ENCODE data around the gene PRDM13.

Gene PRDM13

DNA sequence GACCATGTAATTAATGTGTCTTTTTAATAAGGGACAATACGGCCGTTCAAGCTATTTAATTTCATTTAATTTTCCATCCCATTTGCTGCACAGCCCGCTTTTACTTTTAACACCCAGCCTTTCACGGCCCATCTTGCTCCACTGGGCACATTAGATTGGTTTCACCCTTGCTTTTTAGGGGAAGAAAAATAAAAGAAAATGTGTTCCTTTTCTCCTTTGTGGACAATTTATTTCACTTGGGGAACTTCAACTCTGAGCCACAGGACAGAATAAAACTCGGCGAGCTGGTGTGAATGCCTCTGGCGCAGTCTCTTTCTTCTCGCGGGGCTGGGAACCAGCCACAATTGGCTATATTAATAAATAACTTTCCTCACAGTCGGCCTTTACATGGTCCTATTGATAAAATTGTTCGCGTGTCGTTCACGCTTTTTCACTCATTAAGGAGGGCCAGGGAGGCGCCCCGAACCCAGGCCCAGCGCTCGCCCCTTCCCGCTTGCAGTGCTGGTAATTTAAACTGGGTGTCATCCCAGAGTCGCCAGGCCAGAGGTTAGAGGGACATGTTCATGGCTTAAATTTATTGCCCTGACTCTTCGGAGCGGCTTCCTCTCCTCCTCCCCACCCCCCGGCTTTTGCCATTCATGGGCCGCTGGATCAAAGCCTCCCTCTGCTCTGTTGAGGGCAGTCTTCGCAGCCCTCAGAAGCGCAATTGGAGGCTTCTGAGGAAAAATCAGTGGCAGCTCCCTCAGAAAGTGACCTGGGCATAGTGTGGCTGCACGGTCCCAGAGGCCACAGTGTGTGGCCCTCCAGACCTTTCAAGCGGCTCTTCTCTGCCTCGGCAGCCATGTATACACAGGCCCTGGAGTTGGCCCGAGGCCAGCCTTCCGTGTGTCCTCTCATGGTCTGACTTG lies 2.2 kb upstream of the PRDM13 start:
- no peak overlapping the region for H3K4me3 ChIP-seq (ENCODE audit: insufficient read depth, low read depth, low read length)

GRCh38 chr6:99605074-99605734 lies 1.4 kb upstream of the PRDM13 start:
- peaks cover 9% of the 10 kb centered on the region for H3K4me1 ChIP-seq (ENCODE audit: control insufficient read depth, insufficient read depth, low read length)
- no peaks in the 10 kb centered on the region for H3K36me3 ChIP-seq (ENCODE audit: control insufficient read depth, insufficient read depth, low read length)
- H3K27ac ChIP-seq (ENCODE audit: insufficient read depth, low read depth, low read length, poor library complexity, severe bottlenecking), result no peak overlapping the region
- WGBS, 2 experiments, result 5 to 7% methylated on average over 20 of the region's 20 CpGs
- H3K9me3 ChIP-seq (ENCODE audit: control insufficient read depth, low read length), result no peaks in the 10 kb centered on the region
- peaks cover 100% of the 10 kb centered on the region for H3K27me3 ChIP-seq (ENCODE audit: control insufficient read depth, insufficient read depth, low read length, poor library complexity, severe bottlenecking)
- H3K4me3 ChIP-seq (ENCODE audit: insufficient read depth, low read depth, low read length), result no peak overlapping the region

More for the DNA sequence above, 2.2 kb upstream of the PRDM13 start:
- peaks cover 9% of the 10 kb centered on the region for H3K4me1 ChIP-seq (ENCODE audit: control insufficient read depth, insufficient read depth, low read length)
- 8 to 9% methylated on average over 30 to 31 of the region's 31 CpGs for WGBS, 2 experiments
- H3K27me3 ChIP-seq (ENCODE audit: control insufficient read depth, insufficient read depth, low read length, poor library complexity, severe bottlenecking), result peaks cover 100% of the 10 kb centered on the region
- no peaks in the 10 kb centered on the region for H3K36me3 ChIP-seq (ENCODE audit: control insufficient read depth, insufficient read depth, low read length)
- no peak overlapping the region for H3K27ac ChIP-seq (ENCODE audit: insufficient read depth, low read depth, low read length, poor library complexity, severe bottlenecking)
- no peaks in the 10 kb centered on the region for H3K9me3 ChIP-seq (ENCODE audit: control insufficient read depth, low read length)

- Histone ChIP-seq H3K27ac (ENCODE audit: insufficient read depth, low read depth, low read length, poor library complexity, severe bottlenecking) (no peak overlapping the region), H3K27me3 (ENCODE audit: control insufficient read depth, insufficient read depth, low read length, poor library complexity, severe bottlenecking) (peaks cover 100% of the 10 kb centered on the region), H3K36me3 (ENCODE audit: control insufficient read depth, insufficient read depth, low read length) (no peaks in the 10 kb centered on the region), H3K4me3 (ENCODE audit: insufficient read depth, low read depth, low read length) (no peak overlapping the region), H3K9me3 (ENCODE audit: control insufficient read depth, low read length) (no peaks in the 10 kb centered on the region), H3K4me1 (ENCODE audit: control insufficient read depth, insufficient read depth, low read length) (peaks cover 9% of the 10 kb centered on the region)
- WGBS, 2 experiments, result 12 to 13% methylated on average over 15 to 16 of the region's 16 CpGs
These were observed 550 bp upstream of the PRDM13 start for GRCh38 chr6:99605911-99606655.

DNA sequence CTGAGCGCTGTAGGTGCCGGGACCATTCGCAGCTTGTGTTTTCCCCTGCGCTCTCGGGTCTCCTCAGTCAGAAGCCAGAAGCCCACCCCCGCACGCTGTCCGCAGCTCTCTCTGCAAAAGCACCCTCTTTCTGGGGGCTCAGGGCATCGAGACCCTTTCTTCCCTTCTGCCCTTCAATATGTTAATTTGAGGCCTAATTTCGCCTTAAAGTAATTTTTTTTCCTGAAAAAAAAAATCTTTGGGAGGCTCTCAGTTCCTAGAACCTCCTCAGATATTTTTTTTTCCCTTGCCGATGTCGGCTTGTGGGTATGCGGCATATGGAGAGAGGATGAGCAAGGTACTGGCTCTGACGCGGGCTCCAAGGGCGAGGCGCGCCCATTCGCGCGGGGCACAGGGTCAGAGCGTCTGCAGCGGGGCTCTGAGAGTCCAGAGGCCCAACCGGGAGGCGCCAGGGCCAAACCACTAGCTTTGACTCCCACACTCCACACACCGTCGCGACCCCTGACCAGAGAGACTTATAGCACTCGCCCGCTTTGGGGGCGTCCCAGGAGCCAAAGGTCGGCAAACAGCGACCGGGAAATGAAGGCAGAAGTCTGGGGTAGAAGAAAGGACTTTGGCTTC lies 893 bp downstream of the PRDM13 start:
- Histone ChIP-seq H3K36me3 (ENCODE audit: control insufficient read depth, insufficient read depth, low read length) (no peaks in the 10 kb centered on the region), H3K27ac (ENCODE audit: insufficient read depth, low read depth, low read length, poor library complexity, severe bottlenecking) (no peak overlapping the region), H3K4me1 (ENCODE audit: control insufficient read depth, insufficient read depth, low read length) (peaks cover 9% of the 10 kb centered on the region), H3K9me3 (ENCODE audit: control insufficient read depth, low read length) (no peaks in the 10 kb centered on the region), H3K4me3 (ENCODE audit: insufficient read depth, low read depth, low read length) (no peak overlapping the region), H3K27me3 (ENCODE audit: control insufficient read depth, insufficient read depth, low read length, poor library complexity, severe bottlenecking) (peaks cover 100% of the 10 kb centered on the region)
- WGBS, 2 experiments, result 3 to 4% methylated on average over 34 of the region's 34 CpGs

- Histone ChIP-seq H3K9me3 (ENCODE audit: control insufficient read depth, low read length) (no peaks in the 10 kb centered on the region), H3K4me3 (ENCODE audit: insufficient read depth, low read depth, low read length) (no peak overlapping the region), H3K27ac (ENCODE audit: insufficient read depth, low read depth, low read length, poor library complexity, severe bottlenecking) (no peak overlapping the region), H3K4me1 (ENCODE audit: control insufficient read depth, insufficient read depth, low read length) (peaks cover 12% of the 10 kb centered on the region), H3K36me3 (ENCODE audit: control insufficient read depth, insufficient read depth, low read length) (no peaks in the 10 kb centered on the region), H3K27me3 (ENCODE audit: control insufficient read depth, insufficient read depth, low read length, poor library complexity, severe bottlenecking) (peaks cover 100% of the 10 kb centered on the region)
- 4 to 6% methylated on average over 25 to 29 of the region's 29 CpGs for WGBS, 2 experiments
These were observed 1.6 kb downstream of the PRDM13 start for GRCh38 chr6:99608059-99608885.

DNA sequence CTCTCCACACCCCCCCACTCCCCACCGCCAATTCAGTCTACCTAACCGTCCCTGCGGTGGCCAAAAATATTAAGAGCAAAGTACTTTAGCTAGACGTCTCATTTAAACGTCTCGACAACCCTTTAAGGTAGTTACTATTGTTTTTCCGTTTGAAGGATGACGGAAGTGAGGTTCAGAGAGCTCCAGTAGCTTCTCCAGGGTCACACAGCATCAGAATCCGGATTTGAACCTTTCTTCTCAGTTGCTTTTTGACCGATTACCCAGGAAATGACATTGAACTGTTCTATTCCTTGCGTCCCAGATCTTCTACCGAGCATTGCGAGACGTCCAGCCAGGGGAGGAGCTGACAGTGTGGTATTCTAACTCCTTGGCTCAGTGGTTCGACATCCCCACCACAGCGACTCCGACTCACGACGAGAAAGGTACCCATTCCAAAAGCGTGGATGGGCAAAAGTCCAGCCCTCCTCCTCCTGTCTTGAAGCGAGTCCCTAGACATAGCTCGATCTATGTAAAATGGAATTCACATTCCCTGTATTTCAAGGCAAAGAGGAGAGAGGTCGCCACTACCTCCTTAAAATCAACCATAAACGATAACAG lies 2.4 kb downstream of the PRDM13 start:
- H3K4me3 ChIP-seq (ENCODE audit: insufficient read depth, low read depth, low read length), result no peak overlapping the region
- peaks cover 8% of the 10 kb centered on the region for H3K4me1 ChIP-seq (ENCODE audit: control insufficient read depth, insufficient read depth, low read length)
- peaks cover 100% of the 10 kb centered on the region for H3K27me3 ChIP-seq (ENCODE audit: control insufficient read depth, insufficient read depth, low read length, poor library complexity, severe bottlenecking)
- no peak overlapping the region for H3K27ac ChIP-seq (ENCODE audit: insufficient read depth, low read depth, low read length, poor library complexity, severe bottlenecking)
- 10 to 11% methylated on average over 23 to 24 of the region's 24 CpGs for WGBS, 2 experiments
- no peaks in the 10 kb centered on the region for H3K36me3 ChIP-seq (ENCODE audit: control insufficient read depth, insufficient read depth, low read length)
- H3K9me3 ChIP-seq (ENCODE audit: control insufficient read depth, low read length), result no peaks in the 10 kb centered on the region

- Histone ChIP-seq H3K27me3 (ENCODE audit: control insufficient read depth, insufficient read depth, low read length, poor library complexity, severe bottlenecking) (peaks cover 100% of the 10 kb centered on the region), H3K4me1 (ENCODE audit: control insufficient read depth, insufficient read depth, low read length) (peaks cover 12% of the 10 kb centered on the region), H3K27ac (ENCODE audit: insufficient read depth, low read depth, low read length, poor library complexity, severe bottlenecking) (no peak overlapping the region), H3K4me3 (ENCODE audit: insufficient read depth, low read depth, low read length) (no peak overlapping the region), H3K9me3 (ENCODE audit: control insufficient read depth, low read length) (no peaks in the 10 kb centered on the region), H3K36me3 (ENCODE audit: control insufficient read depth, insufficient read depth, low read length) (no peaks in the 10 kb centered on the region)
- 37 to 59% methylated on average over 2 of the region's 2 CpGs for WGBS, 2 experiments
These were observed 3.4 kb downstream of the PRDM13 start for GRCh38 chr6:99609905-99610489.

DNA sequence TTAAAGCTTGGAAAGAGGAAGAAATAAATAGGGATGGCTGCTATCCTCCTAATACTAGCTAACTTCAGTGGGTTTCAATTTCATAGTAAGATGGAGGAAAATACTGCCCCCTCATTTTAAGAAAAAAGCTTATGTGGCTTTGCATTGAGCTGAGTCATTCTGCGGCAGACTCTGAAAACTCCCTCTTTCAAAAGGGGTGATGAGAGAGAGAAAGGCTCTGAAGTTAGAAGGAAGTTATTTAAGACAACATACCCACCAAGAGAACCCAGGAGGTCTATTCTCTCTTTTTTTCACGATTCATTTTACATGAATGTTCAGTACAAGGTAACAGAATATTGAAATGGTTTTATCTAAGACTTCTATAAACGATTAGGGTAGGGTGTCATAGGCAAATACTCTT lies 4.5 kb downstream of the PRDM13 start:
- H3K27ac ChIP-seq (ENCODE audit: insufficient read depth, low read depth, low read length, poor library complexity, severe bottlenecking), result no peak overlapping the region
- H3K27me3 ChIP-seq (ENCODE audit: control insufficient read depth, insufficient read depth, low read length, poor library complexity, severe bottlenecking), result peaks cover 100% of the 10 kb centered on the region
- WGBS, 2 experiments, result 0% methylated on average over 1 to 2 of the region's 3 CpGs
- no peak overlapping the region for H3K4me3 ChIP-seq (ENCODE audit: insufficient read depth, low read depth, low read length)
- H3K4me1 ChIP-seq (ENCODE audit: control insufficient read depth, insufficient read depth, low read length), result peaks cover 12% of the 10 kb centered on the region
- no peaks in the 10 kb centered on the region for H3K36me3 ChIP-seq (ENCODE audit: control insufficient read depth, insufficient read depth, low read length)
- no peaks in the 10 kb centered on the region for H3K9me3 ChIP-seq (ENCODE audit: control insufficient read depth, low read length)

All from ectodermal cell (in vitro differentiated cells).